Erythroblast (primary cell): Measurements from ENCODE around the gene ZC3H18.

ENCODE experiments used
- DNase-seq, 2 experiments: peaks; one replicate each; lab custom pipeline; 2025; lab: John Stamatoyannopoulos, UW
- GATA1 ChIP-seq: IDR thresholded peaks from 2 replicates; pipeline ENCODE4 v1.6.1; 2011; ENCODE audit warnings: low read depth, mild to moderate bottlenecking, control low read depth, low read length, moderate library complexity
- POLR2A ChIP-seq: IDR thresholded peaks from 2 replicates; pipeline ENCODE4 v1.6.1; 2011; ENCODE audit warnings: mild to moderate bottlenecking, low read length

ZC3H18 gene

DNA sequence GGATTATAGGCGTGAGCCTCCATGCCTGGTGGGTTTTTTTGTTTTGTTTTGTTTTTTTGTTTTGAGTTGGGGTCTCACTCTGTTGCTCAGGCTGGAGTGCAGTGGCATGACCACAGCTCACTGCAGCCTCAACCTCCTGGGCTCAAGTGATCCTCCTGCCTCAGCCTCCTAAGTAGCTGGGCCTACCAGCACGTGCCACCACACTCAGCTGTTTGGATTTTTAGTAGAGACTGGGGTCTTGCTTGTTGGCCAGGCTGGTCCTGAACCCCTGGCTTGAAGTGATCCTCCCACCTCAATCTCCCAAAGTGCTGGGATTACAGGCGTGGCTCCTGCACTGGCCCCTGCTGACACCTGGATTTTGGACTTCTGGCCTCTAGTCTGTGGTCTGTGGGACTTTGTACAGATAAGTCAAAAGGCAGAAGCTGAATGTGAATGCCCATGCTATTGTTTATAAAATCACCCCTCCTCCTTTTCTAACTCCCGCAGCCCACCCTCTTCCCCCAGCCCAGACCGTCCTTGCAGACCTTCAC, 110.4 kb downstream of the ZC3H18 start:
- no peak for DNase-seq
- TF ChIP-seq GATA1, result no peak
- TF ChIP-seq POLR2A, result no peak

DNA sequence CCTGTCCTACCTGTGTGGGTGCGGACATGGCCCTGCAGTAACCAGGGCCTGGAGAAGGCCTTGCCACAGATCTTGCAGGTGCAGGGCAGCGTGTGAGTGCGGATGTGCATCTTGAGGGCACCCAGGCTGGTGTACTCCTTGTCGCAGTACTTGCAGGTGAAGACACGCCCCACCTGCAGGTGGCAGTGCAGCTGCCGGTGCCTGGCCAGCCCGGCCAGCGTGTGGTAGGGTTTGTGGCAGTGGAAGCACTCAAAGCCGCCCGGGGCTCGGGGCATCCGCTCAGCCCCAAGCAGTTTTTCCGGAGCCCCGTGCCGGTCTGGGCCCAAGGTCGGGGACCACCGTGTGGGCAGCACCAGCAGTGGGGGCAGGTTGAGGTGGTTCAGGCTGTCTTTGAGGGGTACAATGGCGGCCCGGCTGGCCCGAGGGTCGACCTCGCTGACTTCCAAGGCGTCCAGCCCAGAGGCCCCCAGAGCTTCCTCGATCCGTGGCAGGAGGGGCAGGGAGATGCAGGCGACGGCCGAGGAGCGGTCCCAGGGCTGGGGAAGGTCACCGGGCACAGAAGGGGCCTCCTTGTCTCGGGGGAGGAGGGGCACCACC, 111.0 kb downstream of the ZC3H18 start:
- peak in 1 of 2 experiments; percentile 37 for DNase-seq
- TF ChIP-seq GATA1 (no peak), POLR2A (no peak)
